Fibroblast of skin of right biceps (primary cell): ENCODE measurements around the gene RSPH6A.
"Not testable (repeated sequence)": the region's sequence is repeated elsewhere in the genome, so short reads cannot be mapped to it uniquely, and the experiment has no call there.

Experiments
- DNase-seq: peaks from one replicate; pipeline ENCODE4 v3.0.0-alpha.2; 2013

The RSPH6A gene

GRCh38 chr19:45764475-45764874 is 50.6 kb downstream of the RSPH6A start:
- DNase-seq = no peak

- DNase-seq = no peak
Measured at GRCh38 chr19:45763691-45764294, 51.3 kb downstream of the RSPH6A start.

GRCh38 chr19:45762870-45763631 is 52.1 kb downstream of the RSPH6A start:
- DNase-seq = no peak

GRCh38 chr19:45761714-45762113 is 53.4 kb downstream of the RSPH6A start:
- DNase-seq = no peak

- no peak for DNase-seq
Measured at GRCh38 chr19:45758921-45759320, 56.2 kb downstream of the RSPH6A start.

GRCh38 chr19:45757695-45758094 is 57.4 kb downstream of the RSPH6A start:
- no peak for DNase-seq

- no peak for DNase-seq
Measured at GRCh38 chr19:45754323-45754722, 60.8 kb downstream of the RSPH6A start.

- DNase-seq = no peak
Measured at GRCh38 chr19:45753548-45753947, 61.6 kb downstream of the RSPH6A start.

GRCh38 chr19:45752639-45753038 is 62.5 kb downstream of the RSPH6A start:
- DNase-seq = peak; percentile 30

- not testable (repeated sequence) for DNase-seq
Measured at GRCh38 chr19:45751483-45751882, 63.6 kb downstream of the RSPH6A start.

- DNase-seq = no peak
Measured at GRCh38 chr19:45747513-45747912, 67.6 kb downstream of the RSPH6A start.

- peak; percentile 40 for DNase-seq
Measured at GRCh38 chr19:45746866-45747265, 68.2 kb downstream of the RSPH6A start.
